GM19452 (cell line): ENCODE measurements around the gene FOXE1.

Experiments used
- ATAC-seq: cut with Tn5 transposase; IDR thresholded peaks from one replicate; pipeline ENCODE4 v1.9.1; 2021; ENCODE audit not compliant: unreplicated experiment

The FOXE1 gene

DNA sequence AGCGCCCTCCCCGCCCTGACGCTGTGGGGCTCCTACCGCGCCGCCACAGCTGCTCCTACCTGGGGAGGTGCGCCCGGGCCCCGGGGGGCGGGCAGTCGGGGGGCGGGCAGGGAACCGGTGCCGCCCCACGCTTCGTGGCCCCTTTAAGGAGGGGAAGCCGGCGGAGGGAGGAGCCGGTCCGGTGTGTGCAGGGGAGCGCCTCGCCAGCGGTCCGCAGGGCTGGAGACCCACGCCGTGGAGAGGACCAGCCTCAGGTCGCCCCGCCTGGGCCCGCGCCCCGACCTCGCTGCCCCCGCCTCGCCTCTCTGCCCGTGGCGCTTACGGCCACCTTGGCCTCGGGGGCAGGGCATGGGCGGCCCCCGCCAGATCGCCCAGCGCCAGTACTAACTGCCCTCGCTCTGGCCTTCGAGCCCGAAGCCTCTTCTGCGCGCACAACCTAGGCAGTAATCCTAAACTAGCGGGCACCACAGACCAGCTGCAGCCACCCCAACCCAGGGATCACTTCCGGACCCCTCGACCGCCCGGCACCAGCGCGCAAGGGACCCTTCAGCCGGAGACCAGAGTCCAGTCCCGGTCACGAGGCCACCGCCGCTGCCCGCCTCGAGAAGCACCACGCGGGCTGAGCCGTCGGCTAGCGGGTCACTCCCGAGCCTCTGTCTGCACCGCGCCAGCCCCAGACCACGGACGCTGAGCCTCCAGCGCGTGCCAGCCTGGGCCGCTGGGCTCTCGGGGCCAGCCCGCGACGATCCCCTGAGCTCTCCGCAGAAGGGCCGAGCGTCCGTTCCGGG lies at the start of gene FOXE1:
FOXE1 (plus strand) TSS at position 171 of the 788 bp plus-strand sequence. CDS start 689 bp downstream, outside the sequence.
- ATAC-seq = no peak

- ATAC-seq = no peak
Observed at GRCh38 chr9:97804059-97804365, 49.0 kb upstream of the FOXE1 start.

DNA sequence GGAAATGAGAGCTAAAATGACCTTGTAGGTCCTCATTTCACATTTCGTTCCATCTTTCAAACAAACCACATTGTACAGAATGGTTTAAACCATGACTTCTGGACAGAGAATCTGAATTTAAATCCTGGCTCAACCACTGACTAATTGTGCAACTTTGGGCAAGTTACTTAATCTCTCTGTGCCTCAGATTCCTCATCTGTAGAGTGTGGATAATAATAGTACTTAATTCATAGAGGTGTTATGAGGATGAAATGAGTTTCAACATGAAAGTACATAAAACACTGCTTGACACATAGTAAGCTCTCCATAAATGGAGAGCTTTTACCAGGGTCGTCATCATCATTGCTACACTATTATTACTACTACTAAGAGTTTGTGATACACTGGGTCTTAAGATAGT lies 46.3 kb upstream of the FOXE1 start:
- ATAC-seq = no peak

DNA sequence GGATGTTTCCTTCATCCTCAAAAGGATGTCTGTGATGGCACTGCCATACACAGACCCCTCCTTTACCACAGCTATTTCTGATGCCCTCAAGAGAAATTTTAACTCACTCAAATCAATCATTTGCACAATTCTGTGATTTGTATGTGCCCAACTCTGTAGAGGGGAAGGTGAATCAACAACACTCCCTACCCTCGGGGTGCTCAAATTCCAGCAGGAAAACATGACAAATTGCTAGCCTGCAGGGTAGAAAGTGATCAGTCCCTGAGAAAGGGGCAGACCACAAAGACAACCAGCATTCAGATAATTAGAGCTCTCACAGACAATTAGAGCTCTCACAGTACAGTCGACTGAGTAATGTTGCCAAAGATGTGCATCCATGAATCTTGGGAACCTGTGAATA lies 45.3 kb upstream of the FOXE1 start:
- no peak for ATAC-seq

GRCh38 chr9:97808415-97808814 lies 44.6 kb upstream of the FOXE1 start:
- ATAC-seq = no peak

DNA sequence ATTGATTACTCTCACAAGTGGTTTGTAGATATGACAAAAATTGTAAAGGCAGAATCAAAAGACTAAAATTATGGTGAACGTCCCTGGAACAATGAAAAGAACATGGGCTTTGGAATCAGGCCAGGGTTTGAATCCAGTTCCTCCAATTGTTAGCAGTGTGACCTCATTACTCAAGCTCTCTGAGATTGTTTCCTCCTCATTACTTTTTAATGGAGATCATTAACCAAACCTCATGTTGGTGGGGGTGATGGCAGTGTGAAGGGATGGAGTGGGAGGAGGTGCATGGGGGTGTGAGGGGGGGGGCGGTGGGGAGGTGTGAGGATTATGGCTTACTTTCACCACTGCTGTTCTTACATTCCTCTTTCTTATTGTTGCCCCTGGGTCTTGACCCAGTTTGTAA lies 44.1 kb upstream of the FOXE1 start:
- ATAC-seq = no peak

DNA sequence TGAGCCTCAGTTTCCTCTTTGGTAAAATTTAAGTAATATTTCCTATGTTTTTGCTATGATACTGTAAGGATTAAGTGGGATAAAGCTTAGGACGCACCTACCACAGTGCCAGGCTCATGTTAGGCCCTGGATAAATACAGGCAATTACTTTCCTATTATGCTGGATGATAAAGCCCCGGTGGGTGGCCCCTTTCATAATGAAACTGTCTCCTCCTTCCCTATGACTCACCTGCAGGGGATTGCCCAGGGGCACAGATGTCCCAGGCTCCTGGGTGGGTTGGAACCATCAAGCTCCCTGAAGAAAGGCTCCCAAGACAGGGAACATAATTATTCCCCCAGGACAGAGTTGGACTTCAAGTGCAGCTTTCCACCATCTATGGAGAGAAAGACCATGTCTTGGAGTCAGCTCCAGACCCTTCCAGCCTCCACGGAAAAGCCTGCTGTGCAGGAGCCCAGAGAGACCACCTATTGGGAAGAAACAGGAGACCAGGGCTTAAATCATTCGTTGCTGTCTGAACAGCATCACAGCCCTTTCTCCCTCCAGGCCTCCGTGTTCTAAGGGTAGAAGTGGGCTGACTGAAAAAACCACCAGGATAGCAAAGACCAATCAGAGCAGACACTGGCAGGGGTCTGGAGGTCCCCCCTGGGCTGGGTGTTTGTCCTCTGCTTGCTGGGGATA lies 43.2 kb upstream of the FOXE1 start:
- ATAC-seq = no peak

DNA sequence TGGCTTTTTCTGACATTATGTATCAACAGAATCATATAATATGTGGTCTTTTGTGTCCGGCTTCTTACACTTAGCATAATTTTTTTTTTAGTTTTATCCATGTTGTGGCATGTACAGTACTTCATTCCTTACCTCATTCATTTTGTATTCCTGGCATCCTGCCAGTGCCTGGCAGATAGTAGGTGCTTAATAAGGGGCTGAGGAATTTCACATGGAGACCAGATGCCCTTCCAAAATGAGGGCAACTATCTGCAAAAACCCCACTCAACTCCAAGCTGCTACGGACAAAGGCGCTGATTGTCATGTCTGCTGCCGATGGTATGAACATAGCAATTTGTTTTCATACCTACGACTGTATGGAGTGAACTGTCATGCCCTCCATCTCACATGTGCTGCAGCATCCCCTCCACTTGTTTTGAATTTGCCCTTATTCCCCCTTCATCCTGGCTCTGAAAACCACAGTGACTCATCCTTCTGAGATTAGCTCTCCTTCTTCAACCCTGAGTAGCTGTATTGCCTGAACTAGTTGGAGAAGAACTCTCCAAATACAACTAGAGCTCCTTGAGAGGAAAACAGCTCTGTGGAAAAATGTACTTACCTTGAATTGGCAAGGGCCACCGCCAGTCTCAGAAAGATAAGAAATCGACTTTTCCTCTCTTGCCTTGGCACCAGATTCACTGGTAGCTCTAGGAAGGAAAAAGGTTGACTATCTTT lies 41.3 kb upstream of the FOXE1 start:
- no peak for ATAC-seq

- no peak for ATAC-seq
Observed at GRCh38 chr9:97812247-97812543, 40.8 kb upstream of the FOXE1 start.

GRCh38 chr9:97813072-97813471 lies 40.0 kb upstream of the FOXE1 start:
- ATAC-seq = no peak

DNA sequence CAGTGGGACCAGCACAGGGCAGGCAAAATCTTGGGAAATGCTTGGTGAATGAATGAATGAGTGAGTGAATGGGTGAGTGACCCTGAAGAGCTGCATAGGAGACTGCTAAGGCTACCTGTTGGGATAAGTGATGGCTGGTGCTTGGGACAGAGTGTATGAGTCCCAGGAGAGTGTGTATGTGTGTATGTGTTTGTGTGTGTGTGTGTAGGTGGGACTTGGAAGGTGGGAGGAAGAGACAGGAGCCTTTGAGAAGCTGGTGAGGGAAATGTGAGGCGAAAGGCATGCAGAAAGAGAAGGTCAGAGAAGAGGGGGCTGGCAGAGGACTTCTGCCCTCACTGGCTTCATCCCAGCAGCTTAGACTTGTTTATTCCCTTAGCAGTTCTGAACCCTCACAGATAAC lies 33.3 kb upstream of the FOXE1 start:
- ATAC-seq = no peak

GRCh38 chr9:97820373-97820772 lies 32.7 kb upstream of the FOXE1 start:
- no peak for ATAC-seq

GRCh38 chr9:97830884-97831829 lies 21.9 kb upstream of the FOXE1 start:
- no peak for ATAC-seq

GRCh38 chr9:97831843-97832636 lies 21.0 kb upstream of the FOXE1 start:
- no peak for ATAC-seq

DNA sequence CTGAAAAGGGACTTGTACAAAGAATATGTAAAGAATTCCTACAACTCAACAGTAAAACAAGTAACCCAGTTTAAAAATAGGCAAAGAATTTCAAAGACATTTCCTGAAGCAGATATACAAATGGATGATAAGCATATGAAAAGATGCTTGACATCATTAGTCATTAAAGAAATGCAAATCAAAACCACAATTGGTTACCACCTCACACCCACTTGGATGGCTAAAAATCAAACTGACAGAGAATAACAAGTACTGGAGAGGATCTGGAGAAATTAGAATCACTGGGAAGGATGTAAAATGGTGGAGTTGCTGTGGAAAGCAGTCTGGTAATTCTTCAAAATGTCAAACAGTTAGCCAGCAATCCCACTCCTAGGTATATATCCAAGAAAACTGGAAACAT lies 12.5 kb upstream of the FOXE1 start:
- no peak for ATAC-seq

DNA sequence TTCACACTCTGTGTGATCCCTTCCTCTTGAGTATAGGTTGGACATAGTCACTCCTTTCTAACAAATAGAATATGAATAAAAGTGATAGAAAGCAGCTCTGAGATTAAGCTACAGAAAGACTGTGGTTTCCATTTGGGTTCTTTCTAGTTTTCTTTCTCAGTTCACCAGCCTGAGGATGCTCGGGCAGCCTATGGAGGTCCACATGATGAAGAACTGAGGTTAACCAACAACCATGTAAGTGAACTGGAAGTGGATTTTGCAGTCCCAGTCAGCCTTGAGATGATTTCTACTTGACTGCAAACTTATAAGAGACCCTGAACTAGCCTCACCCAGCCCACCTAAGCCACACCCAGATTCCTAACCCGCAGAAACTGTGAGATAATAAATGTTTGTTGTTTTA lies 10.1 kb upstream of the FOXE1 start:
- ATAC-seq = no peak

GRCh38 chr9:97845130-97845529 lies 7.9 kb upstream of the FOXE1 start:
- ATAC-seq = no peak

DNA sequence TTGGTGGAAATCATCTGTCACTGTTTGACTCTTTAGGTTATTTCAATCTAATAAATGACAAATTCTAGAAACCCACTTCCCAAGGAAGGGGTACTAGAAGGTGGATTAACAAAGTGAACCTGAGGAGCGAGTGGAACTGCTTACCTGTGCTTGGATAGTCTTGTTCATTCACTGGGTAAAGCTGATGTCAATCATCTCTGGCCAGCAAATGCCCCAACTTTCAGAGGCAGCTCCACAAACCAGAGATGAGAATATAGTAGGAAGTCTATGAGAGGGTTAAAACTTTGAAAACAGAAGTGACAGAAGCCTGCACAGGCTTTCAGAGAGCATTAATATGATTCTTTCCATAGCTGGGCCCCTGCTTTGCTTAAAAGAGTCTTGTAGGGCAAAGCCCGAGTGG lies 7.3 kb upstream of the FOXE1 start:
- ATAC-seq = no peak

GRCh38 chr9:97846347-97846746 lies 6.7 kb upstream of the FOXE1 start:
- ATAC-seq = no peak

DNA sequence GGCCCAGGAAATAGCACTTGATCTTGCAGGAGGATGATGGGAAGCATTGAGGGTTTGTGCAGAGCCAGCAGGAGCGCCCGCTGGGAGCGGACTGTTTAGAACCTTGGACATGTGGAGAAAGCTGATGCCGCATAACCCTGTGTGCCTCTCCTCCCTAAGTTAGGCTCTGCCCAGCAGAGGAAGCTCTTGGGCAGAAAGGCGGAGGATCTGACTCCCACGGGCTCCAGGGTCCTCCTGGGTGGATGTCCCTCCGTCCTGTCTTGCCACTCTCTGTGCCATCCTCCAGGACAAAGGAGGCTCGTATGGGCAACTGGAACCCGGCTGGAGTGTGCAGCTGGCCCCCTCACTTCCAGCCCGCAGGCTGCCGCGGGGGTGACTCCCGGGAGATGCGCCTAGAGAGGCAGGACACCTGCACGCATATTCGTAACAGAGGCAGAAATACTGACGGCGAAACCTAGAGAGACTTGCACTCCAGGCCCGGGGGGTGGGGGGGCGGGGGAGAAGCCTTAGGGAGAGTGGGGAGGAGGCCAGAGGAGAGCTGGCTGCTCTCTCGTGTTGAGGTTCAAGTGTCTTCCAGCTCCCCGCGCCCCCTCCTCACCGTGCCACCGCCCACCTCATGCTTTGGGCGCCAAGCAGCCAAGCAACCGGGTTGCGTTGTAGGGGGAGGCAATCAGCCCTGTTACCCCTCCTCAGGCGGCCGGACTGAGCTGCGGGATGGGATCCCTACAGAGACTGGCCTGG lies 5.4 kb upstream of the FOXE1 start:
- ATAC-seq = no peak
